ENCODE measurements around the gene CENPB. TPM values are rescaled to one million over a fixed set of nuclear protein-coding genes. Genes with fewer than 3 reads are reported as not detected.

Gene CENPB
- polyA plus RNA-seq, 1 of the 3 experiments (the other 2 are of a cell fraction): 41.2 TPM

- H3K27ac ChIP-seq (ENCODE audit: low read depth in 2 of 2, low read length in 1 of 2): no peak overlapping the region
- H3F3A ChIP-seq (replicated peaks; ENCODE audit: insufficient read depth): peaks cover 22% of the 10 kb centered on the region
- WGBS (ENCODE audit: low lambda C conversion rate): 96% methylated on average over 13 of the region's 13 CpGs
- H3K9me2 ChIP-seq: no peaks in the 10 kb centered on the region
- H4K20me1 ChIP-seq (ENCODE audit: insufficient read depth): no peaks in the 10 kb centered on the region
- no peak overlapping the region for H3K4me2 ChIP-seq
- no peak for DNase-seq
- no peak for TF ChIP-seq RFX5 (IDR thresholded peaks at IDR 0.05; ENCODE audit: low read length)
- no peak for TF ChIP-seq CHD2 (IDR thresholded peaks at IDR 0.05; ENCODE audit: low read length, partially characterized antibody)
- no peak for TF ChIP-seq EZH2phosphoT487 (IDR thresholded peaks at IDR 0.05; ENCODE audit: borderline replicate concordance, low read depth)
- TF ChIP-seq EP300 (IDR thresholded peaks at IDR 0.05; ENCODE audit: borderline replicate concordance in 1 of 2, low read depth in 1 of 2, low read length in 1 of 2): no peak
- no peak for TF ChIP-seq TAF1 (IDR thresholded peaks at IDR 0.05; ENCODE audit: borderline replicate concordance, low read depth, low read length)
- no peak for TF ChIP-seq GATA2 (CRISPR knock-in tag; IDR thresholded peaks at IDR 0.05)
- TF ChIP-seq, protein P1, sequence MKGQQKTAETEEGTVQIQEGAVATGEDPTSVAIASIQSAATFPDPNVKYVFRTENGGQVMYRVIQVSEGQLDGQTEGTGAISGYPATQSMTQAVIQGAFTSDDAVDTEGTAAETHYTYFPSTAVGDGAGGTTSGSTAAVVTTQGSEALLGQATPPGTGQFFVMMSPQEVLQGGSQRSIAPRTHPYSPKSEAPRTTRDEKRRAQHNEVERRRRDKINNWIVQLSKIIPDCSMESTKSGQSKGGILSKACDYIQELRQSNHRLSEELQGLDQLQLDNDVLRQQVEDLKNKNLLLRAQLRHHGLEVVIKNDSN (IDR thresholded peaks at IDR 0.05; ENCODE audit: borderline replicate concordance, low read depth): no peak
- TF ChIP-seq FOXJ3 (CRISPR knock-in tag; IDR thresholded peaks at IDR 0.05): no peak
- TF ChIP-seq RXRA (IDR thresholded peaks at IDR 0.05; ENCODE audit: borderline replicate concordance, low read depth): no peak
- TF ChIP-seq, protein P2, sequence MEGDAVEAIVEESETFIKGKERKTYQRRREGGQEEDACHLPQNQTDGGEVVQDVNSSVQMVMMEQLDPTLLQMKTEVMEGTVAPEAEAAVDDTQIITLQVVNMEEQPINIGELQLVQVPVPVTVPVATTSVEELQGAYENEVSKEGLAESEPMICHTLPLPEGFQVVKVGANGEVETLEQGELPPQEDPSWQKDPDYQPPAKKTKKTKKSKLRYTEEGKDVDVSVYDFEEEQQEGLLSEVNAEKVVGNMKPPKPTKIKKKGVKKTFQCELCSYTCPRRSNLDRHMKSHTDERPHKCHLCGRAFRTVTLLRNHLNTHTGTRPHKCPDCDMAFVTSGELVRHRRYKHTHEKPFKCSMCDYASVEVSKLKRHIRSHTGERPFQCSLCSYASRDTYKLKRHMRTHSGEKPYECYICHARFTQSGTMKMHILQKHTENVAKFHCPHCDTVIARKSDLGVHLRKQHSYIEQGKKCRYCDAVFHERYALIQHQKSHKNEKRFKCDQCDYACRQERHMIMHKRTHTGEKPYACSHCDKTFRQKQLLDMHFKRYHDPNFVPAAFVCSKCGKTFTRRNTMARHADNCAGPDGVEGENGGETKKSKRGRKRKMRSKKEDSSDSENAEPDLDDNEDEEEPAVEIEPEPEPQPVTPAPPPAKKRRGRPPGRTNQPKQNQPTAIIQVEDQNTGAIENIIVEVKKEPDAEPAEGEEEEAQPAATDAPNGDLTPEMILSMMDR (IDR thresholded peaks at IDR 0.05): no peak
- no peak for TF ChIP-seq MEF2A (IDR thresholded peaks at IDR 0.05; ENCODE audit: borderline replicate concordance, low read depth)
- TF ChIP-seq RCOR1 (IDR thresholded peaks at IDR 0.05; ENCODE audit: low read length): no peak
- TF ChIP-seq, protein P3, sequence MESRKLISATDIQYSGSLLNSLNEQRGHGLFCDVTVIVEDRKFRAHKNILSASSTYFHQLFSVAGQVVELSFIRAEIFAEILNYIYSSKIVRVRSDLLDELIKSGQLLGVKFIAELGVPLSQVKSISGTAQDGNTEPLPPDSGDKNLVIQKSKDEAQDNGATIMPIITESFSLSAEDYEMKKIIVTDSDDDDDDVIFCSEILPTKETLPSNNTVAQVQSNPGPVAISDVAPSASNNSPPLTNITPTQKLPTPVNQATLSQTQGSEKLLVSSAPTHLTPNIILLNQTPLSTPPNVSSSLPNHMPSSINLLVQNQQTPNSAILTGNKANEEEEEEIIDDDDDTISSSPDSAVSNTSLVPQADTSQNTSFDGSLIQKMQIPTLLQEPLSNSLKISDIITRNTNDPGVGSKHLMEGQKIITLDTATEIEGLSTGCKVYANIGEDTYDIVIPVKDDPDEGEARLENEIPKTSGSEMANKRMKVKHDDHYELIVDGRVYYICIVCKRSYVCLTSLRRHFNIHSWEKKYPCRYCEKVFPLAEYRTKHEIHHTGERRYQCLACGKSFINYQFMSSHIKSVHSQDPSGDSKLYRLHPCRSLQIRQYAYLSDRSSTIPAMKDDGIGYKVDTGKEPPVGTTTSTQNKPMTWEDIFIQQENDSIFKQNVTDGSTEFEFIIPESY (IDR thresholded peaks at IDR 0.05; ENCODE audit: borderline replicate concordance, low read depth): no peak
- no peak for TF ChIP-seq NFIC (IDR thresholded peaks at IDR 0.05; ENCODE audit: borderline replicate concordance)
- no peak for TF ChIP-seq NRF1 (IDR thresholded peaks at IDR 0.05; ENCODE audit: low read depth, low read length)
- CTCF ChIA-PET: interaction anchor here (3.0 kb wide), 1 partner anchor 17 kb away, joined by 23 read pairs; the partner anchor contains the start of gene AP5S1
- POLR2A ChIA-PET: no interaction called here
- peaks cover 26 to 48% of the 10 kb centered on the region in 2 experiments for H3K36me3 ChIP-seq (replicated peaks in 1 of 2; ENCODE audit: control insufficient read depth in 1 of 2, insufficient read depth in 2 of 2, low read length in 1 of 2)
- H3K9ac ChIP-seq: no peak overlapping the region
- no peaks in the 10 kb centered on the region for H3K9me3 ChIP-seq
- peaks cover 41% of the 10 kb centered on the region for H3K79me2 ChIP-seq (ENCODE audit: insufficient read depth)
- H3K27me3 ChIP-seq (ENCODE audit: insufficient read depth): no peaks in the 10 kb centered on the region
- H2AFZ ChIP-seq (ENCODE audit: low read depth): no peak overlapping the region
- H3K4me1 ChIP-seq (ENCODE audit: control insufficient read depth in 1 of 2, insufficient read depth in 2 of 2, low read depth in 1 of 2, low read length in 1 of 2): peaks cover 30 to 38% of the 10 kb centered on the region in 2 experiments
- H3K4me3 ChIP-seq (ENCODE audit: low read depth in 2 of 2, low read length in 1 of 2): no peak overlapping the region
Observed at GRCh38 chr20:3801846-3802245, 15.3 kb upstream of the CENPB start.
